Measurements from ENCODE around the gene OR5C1.
"Not testable (repeated sequence)": the region's sequence is repeated elsewhere in the genome, so short reads cannot be mapped to it uniquely, and the experiment has no call there.

The OR5C1 gene

GRCh38 chr9:122812736-122813135, 24.0 kb downstream of the OR5C1 start:
- no peak for DNase-seq

- no peak for DNase-seq
Observed at GRCh38 chr9:122814545-122814944, 25.8 kb downstream of the OR5C1 start.

GRCh38 chr9:122815544-122815943, 26.8 kb downstream of the OR5C1 start:
- DNase-seq, result no peak

GRCh38 chr9:122816163-122816867, 27.6 kb downstream of the OR5C1 start:
- DNase-seq, result peak in 2 of 4 experiments; percentile 26 to 38

- no peak for DNase-seq
Observed at GRCh38 chr9:122819326-122819725, 30.6 kb downstream of the OR5C1 start.

- DNase-seq, result no peak
Observed at GRCh38 chr9:122819791-122820489, 31.2 kb downstream of the OR5C1 start.

- no peak for DNase-seq
Observed at GRCh38 chr9:122820490-122820845, 31.7 kb downstream of the OR5C1 start.

GRCh38 chr9:122821278-122821943, 32.7 kb downstream of the OR5C1 start:
- no peak for DNase-seq

GRCh38 chr9:122822056-122822455, 33.3 kb downstream of the OR5C1 start:
- DNase-seq, result no peak

GRCh38 chr9:122822938-122823337, 34.2 kb downstream of the OR5C1 start:
- DNase-seq, result no peak

GRCh38 chr9:122827761-122828093, 39.0 kb downstream of the OR5C1 start:
- DNase-seq, result no peak

GRCh38 chr9:122828965-122829284, 40.2 kb downstream of the OR5C1 start:
- DNase-seq, result not testable (repeated sequence)

GRCh38 chr9:122832194-122832593, 43.5 kb downstream of the OR5C1 start:
- no peak for DNase-seq

GRCh38 chr9:122835313-122835731, 46.6 kb downstream of the OR5C1 start:
- peak in 1 of 4 experiments; percentile 3 for DNase-seq

GRCh38 chr9:122837266-122837850, 48.6 kb downstream of the OR5C1 start:
- no peak for DNase-seq

GRCh38 chr9:122838441-122838840, 49.7 kb downstream of the OR5C1 start:
- not testable (repeated sequence) for DNase-seq
